Dermis microvascular lymphatic vessel endothelial cell (primary cell): ENCODE measurements around the gene ETHE1. TPM values are rescaled to one million over a fixed set of nuclear protein-coding genes. Genes with fewer than 3 reads are reported as not detected.
A peak's percentile ranks its signal among the peaks of the same experiment; 100 is the strongest.

Source experiments
- DNase-seq, 2 donors: peaks; one replicate each; pipeline versions ENCODE4 v3.0.0 to v3.0.0-alpha.2; 2010; ENCODE audit warnings: low read depth in 2 of 2
- total RNA-seq: library from RNA; depleted of rRNA; stranded (reverse); fragments of >200 nt; gene quantifications from 2 replicates; pipeline ENCODE4 v1.2.1, GENCODE V29; 2014

ETHE1 gene
- total RNA-seq, 1 donor from 2014 or later, result 85.6 TPM

DNA sequence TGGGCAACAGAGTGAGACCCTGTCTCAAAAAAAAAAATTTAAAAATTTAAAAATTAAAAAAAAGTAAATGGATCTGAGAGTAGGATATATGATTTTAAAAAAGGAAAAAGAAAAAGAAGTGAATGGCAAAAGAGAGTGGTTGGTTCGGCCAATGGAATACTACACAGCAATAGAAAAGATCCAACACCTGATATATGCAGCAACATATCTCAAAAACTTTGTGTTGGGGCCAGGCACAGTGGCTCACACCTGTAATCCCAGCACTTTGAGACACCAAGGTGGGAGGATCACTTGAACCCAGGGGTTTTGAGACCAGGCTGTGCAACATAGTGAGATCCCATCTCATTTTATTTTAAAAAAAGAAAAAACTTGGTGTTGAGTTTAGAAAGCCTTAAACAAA is 60.2 kb downstream of the ETHE1 start:
- no peak for DNase-seq

DNA sequence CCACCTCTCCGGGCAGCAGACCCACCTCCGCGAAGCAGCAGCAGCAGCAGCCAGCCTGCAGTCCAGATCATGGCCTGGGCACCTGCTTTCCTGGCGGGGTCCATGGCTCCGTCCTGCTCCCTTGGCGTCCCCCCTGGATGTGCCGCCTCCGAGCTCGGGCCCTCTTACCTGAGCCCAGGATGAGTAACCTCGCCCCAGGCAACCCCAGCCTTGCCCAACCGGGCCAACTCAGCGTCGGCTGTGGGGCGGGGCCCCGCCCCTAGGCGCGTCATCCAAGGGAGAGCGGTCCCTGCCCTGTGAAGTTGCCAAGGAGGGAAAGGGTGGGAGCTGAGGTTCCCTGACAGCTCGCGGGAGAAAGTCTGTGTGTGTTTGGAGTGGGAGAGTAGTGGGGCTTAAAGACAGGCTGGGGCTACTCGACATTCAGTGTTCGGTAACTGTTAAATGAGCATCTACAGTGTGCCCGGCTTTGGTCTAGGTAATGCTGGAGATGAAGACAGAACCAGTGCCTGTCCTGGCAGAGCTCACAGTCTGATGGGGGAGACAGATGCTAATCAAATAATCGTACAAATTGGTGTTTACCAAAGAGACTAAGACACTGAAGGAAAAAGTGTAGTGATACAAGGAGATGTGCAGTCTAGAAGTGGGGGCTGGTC is 61.4 kb downstream of the ETHE1 start, which contains the start of gene LYPD3:
Gene LYPD3 (minus strand): TSS at position 141 of the 653 bp plus-strand sequence. CDS start 37 bp downstream, at position 104.
- DNase-seq, result no peak

DNA sequence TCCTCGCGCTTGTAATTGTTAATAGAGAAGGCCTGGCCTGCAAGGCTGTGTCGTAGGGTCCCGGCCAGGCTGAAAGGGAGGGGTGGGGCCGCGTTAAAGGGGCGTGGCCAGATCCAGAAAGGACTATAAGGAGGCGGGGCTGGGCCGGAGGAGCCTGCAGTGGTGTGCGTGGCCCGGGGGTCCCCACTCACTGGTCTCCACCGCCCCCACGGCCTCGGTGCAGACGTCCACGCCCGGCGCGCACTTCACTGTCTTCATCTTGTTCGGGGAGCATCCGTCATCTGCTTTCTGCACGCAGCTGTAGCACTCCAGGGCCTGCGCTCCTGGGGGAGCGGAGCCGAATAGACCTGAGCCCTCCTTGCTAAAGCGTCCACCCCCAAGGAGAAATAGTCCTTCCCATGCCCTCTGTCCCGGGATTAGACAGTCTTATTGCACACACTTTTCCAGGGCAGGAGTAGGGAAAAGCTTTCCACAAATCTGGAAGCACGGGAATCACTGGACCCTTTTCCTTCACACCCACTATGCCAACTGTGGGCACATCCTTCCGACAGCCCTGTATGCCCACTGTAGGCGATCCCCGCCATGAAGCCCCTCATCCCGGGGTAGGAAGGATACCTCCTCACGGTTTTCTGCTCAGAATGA is 62.7 kb downstream of the ETHE1 start:
- no peak for DNase-seq

DNA sequence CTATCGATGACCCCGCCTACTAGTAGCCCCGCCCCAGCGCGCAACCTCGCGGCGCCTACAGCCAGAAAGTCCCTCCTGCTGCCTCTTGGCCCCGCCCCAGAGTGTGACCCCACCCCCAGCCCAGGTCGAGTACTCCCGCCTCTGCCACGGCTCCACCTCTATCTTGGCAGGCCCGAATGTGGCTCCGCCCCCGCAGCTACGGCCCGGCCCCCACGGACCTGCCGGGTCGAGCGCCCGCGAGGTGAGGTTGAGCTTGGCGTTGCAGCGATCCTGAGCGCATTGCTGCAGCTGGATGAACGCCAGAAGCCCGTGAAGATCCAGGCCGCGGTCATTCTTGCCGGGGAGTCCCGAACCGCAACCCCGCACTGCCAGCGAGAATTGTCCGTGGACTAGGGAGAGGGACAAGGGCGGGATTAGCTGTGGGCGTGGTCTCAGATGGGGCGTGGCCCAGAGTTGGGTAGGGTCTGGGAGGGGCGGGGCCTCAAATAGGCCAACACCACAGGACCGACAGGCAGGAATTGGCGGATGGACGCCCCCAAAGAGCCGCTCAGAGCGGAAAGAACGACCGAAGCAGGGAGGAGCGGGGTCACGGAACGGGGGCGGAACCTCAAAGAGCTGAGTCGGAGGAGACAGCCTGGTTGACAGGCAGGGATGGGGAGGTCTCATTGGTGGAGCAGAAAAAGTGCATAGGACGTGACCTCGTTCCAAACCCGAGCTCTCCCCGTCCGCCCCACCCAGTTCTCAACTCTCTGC is 63.4 kb downstream of the ETHE1 start:
- DNase-seq, result peak; percentile 92 to 94

DNA sequence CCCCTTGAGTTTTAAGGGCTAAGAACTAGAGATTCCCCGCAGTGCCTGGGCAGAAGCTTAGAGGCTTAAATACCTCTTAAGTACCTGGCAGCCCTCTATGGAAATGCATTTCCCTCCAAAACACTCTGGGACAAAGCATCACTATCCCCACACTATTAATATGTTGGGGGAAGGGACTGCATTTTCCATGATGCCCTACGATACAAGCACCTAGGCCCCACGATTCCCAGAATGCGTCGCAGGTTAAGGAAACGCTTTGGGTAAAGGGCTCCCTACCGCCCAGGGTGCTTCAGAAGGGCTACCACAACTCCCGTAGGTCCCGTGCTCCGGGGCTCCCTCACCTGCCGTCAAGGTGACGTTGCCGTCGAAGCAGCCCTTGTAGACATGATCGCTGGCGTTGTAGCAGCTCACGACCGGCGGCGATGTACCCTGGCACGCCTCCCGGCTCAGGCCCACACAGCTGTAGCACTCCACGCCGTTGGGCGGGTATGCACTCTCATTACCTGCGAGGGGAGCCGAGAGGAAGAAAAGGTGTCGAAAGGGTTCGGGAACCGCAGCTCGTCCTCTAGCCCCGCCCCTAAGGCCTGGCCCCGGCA is 64.1 kb downstream of the ETHE1 start:
- DNase-seq, result no peak

DNA sequence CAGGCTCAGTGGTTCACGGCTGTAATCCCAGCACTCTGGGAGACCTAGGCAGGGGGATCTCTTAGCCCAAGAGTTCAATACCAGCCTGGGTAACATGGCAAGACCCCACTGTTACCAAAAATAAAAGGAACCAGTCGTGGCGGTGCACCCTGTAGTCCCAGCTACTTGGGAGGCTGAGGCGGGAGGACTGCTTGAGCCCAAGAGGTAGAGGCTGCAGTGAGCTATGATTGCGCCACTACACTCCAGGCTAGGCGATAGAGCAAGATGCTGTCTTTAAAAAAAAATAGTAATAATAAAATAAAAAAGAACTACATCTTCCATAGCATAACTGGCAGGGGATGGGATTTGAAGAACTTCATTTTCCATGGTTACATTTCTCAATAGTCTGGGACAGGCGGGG is 64.6 kb downstream of the ETHE1 start:
- no peak for DNase-seq

DNA sequence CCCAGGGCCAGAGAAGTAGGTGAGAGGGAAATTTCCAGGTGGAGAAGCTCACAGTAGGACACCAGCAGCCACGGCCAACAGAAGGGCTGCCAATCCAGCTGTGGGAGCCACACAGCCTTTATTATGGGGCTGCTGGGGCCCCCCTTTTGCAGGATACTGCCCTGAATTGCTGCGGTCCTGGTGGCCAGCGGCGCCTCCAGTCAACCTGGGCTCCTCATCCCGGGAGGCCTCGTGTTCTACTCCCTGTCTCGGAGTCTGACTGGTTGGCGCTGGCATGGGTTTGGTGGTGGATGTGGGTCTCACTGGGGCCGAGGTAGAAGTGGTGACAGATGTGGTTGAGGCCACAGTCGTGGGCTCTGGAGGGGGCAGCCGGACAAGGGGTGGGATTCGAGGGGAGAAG is 65.7 kb downstream of the ETHE1 start:
- no peak for DNase-seq

DNA sequence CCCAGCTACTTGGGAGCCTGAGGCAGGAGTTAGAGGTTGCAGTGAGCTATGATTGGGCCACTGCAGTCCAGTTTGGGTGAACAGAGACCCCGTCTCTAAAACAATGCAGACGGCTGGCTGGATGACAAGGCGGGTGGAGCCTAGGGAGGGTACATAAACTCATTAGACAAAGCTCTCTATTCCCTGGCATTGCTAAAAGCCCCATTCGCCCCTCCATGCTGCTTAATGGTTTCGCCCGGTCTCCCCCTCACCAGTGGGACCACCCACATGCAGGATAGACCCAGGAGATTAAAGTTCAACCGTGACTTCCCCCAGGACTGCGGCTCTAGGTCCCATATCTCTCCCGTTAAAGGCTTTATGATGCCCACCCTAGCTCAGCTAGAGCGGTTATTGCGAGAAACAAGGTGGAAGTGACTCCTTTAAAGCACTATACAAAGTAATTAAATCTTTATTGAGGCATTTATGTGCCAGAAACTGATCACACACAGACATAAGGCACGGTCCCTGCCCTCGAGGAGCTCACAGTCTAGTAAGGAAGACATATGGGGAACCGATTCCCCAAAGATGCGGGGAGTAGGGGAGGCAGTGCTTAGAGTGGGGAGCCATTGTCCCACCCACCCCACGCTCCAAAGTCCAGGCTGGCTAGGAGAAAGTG is 66.5 kb downstream of the ETHE1 start:
- no peak for DNase-seq

DNA sequence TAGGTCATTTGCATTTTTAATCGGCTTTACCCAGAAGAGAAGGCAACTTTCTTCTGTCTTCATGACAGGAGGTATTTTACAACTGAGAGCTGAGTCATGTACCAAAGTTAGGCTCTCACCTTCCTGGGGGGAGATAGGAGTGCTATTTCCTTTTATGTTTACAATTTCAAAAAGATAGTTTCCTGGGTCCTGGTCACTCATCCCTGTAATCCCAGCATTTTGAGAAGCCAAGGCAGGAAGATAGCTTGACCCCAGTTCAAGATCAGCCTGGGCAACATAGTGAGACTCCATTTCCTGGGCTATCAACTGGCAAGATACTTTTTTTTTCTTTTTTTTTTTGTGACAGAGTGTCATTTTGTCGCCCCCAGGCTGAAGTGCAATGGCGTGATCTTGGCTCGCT is 69.2 kb downstream of the ETHE1 start:
- no peak for DNase-seq

Other genes starting within 250 kb of the ETHE1 start
- 0.13 and 4.7 TPM in 2 replicates for gene CD177, start 173.5 kb downstream of the ETHE1 start, total RNA-seq
- not detected in 2 replicates for gene TEX101, start 112.3 kb downstream of the ETHE1 start, total RNA-seq
- 0.26 and 0.51 TPM in 2 replicates for gene LYPD3, start 61.6 kb downstream of the ETHE1 start, total RNA-seq
- gene PHLDB3, start 22.5 kb downstream of the ETHE1 start, total RNA-seq, result 23.9 and 53.2 TPM in 2 replicates
- gene ZNF575, start 6.0 kb upstream of the ETHE1 start, total RNA-seq, result under 0.01 and 0.13 TPM in 2 replicates
- 13.6 and 17.1 TPM in 2 replicates for gene XRCC1, start 48.3 kb upstream of the ETHE1 start, total RNA-seq
- 4.2 and 4.5 TPM in 2 replicates for gene PINLYP, start 48.6 kb upstream of the ETHE1 start, total RNA-seq
- 18.5 and 28.3 TPM in 2 replicates for gene IRGQ, start 68.9 kb upstream of the ETHE1 start, total RNA-seq
- 6.7 and 9.0 TPM in 2 replicates for gene ZNF576, start 69.4 kb upstream of the ETHE1 start, total RNA-seq
- under 0.01 TPM in 1 of 2 replicates, not detected in the other for gene SRRM5, start 84.9 kb upstream of the ETHE1 start, total RNA-seq
- 55.1 and 60.6 TPM in 2 replicates for gene ZNF428, start 92.4 kb upstream of the ETHE1 start, total RNA-seq
- 9.2 and 22.9 TPM in 2 replicates for gene CADM4, start 112.6 kb upstream of the ETHE1 start, total RNA-seq
- gene PLAUR, start 143.0 kb upstream of the ETHE1 start, total RNA-seq, result 9.6 and 12.8 TPM in 2 replicates
- gene IRGC, start 188.9 kb upstream of the ETHE1 start, total RNA-seq, result not detected in 2 replicates
- 4.4 and 8.3 TPM in 2 replicates for gene SMG9, start 227.8 kb upstream of the ETHE1 start, total RNA-seq